Hematopoietic multipotent progenitor cell treated with erythropoietin and hydrocortisone succinate and interleukin-3 and kit ligand, for 6 days (in vitro differentiated cells): ENCODE measurements around the gene EVI2A.

Experiments used
- DNase-seq: peaks from one replicate; pipeline ENCODE4 v3.0.0-alpha.2; 2015

EVI2A gene

DNA sequence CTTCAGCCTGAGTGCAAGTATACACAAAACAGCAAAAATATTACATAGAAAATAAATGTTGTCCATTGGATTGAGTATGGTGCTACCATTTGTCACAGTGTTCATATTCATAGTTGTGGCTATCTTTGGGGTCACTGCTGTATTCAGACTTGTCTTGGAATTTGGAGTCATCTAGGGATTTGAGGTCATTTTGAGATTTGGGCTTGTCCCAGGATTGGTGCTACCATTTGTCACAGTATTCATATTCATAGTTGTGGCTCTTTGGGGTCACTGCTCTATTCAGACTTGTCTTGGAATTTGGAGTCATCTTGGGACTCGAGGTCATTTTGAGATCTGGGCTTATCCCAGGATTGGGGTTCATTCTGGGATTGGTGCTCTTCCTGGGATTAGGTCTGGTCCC lies 49.2 kb downstream of the EVI2A start:
- DNase-seq: no peak

DNA sequence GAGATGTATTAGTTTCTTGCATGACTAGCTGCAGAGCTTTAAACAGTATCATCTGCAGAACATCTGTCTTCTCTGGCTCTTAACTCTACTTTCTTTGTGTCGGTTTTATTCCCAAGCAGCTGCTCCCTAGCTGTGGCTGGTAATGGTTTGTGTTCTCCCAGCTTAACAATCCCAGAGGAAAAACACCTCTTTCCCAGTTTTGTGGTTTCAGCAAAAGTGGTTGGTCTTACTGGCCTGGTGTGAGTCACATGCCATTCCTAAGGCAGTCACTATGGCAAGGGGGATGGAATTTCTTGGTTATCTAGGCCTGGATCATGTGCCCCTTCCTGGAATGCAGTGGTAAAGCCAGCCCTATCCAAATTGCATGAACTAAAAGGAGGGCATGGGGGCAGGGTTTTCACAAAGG lies 51.8 kb downstream of the EVI2A start:
- no peak for DNase-seq

DNA sequence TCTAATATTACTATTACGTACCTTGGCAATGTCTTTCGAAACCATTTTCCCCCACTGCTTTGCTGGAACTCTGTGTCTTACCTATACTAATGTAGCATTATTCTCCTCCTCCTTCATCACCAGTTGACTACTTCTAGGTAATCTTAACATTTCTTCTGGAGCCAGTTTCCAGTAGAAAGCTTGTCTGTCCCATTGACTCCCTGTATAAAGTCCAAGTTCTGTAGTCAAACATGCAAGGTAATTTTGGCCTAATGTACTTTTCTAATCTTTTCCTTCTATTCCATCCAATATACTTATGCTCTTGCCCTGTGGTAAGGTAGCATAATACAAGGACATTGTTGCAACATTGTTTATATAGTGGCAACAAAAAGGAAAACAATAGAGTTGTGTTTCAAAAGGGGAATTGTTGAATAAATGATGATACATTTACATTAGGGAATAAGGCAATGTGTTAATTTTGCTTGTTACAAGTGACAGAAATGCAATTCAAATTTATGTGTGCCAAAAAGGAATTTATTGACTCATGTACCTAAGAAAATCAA lies 52.3 kb downstream of the EVI2A start:
- no peak for DNase-seq
